Thyroid gland (tissue), 4 donors: Measurements from ENCODE around the gene TNFRSF17.
"Not testable (repeated sequence)": the region's sequence is repeated elsewhere in the genome, so short reads cannot be mapped to it uniquely, and the experiment has no call there.

Experiments used
- POLR2A ChIP-seq, 2 donors: fragments of 450-650 bp; IDR thresholded peaks; one replicate each; pipeline ENCODE4 v1.6.1; 2017; ENCODE audit warnings: antibody characterized with exemption in 2 of 2, mild to moderate bottlenecking in 2 of 2, moderate library complexity in 1 of 2
- TF ChIP-seq, protein P1 (sequence below), 6 experiments: fragments of 200-600 bp in 3 of 6; fragments of 450-650 bp in 3 of 6; sonication (generic) in 3 of 6; IDR thresholded peaks; one replicate each; pipeline ENCODE4 v1.5.1; 2016 to 2019; ENCODE audit warnings: antibody characterized with exemption in 6 of 6, mild to moderate bottlenecking in 2 of 6, inconsistent platforms in 1 of 6, moderate library complexity in 1 of 6

DNA sequence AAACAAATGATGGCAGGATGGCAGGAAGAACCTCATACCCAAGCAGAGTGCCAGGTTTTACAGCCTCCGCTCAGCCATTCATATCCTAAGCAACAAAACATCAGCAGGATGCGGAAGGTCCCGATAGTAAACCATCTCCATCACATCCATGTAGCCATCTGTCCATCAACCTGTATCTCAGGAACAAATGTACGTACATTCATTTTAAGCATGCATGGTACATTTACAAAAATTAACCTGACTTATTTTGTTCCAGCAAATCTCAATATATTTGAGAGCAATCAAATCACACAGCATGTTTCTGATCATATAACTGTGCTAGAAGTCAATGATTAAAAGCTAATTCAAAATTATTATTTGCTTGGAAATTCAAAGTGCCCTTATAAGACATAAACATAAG, 23.1 kb upstream of the TNFRSF17 start, which contains the start of gene NPIPB2:
- TF ChIP-seq, protein P1, sequence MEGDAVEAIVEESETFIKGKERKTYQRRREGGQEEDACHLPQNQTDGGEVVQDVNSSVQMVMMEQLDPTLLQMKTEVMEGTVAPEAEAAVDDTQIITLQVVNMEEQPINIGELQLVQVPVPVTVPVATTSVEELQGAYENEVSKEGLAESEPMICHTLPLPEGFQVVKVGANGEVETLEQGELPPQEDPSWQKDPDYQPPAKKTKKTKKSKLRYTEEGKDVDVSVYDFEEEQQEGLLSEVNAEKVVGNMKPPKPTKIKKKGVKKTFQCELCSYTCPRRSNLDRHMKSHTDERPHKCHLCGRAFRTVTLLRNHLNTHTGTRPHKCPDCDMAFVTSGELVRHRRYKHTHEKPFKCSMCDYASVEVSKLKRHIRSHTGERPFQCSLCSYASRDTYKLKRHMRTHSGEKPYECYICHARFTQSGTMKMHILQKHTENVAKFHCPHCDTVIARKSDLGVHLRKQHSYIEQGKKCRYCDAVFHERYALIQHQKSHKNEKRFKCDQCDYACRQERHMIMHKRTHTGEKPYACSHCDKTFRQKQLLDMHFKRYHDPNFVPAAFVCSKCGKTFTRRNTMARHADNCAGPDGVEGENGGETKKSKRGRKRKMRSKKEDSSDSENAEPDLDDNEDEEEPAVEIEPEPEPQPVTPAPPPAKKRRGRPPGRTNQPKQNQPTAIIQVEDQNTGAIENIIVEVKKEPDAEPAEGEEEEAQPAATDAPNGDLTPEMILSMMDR (IDR thresholded peaks at IDR 0.05), result not testable (repeated sequence)
- not testable (repeated sequence) for TF ChIP-seq POLR2A (IDR thresholded peaks at IDR 0.05)
